ENCODE measurements around the gene SERPING1. TPM values are rescaled to one million over a fixed set of nuclear protein-coding genes. Genes with fewer than 3 reads are reported as not detected.

The SERPING1 gene
- polyA plus RNA-seq, 1 donor from 2014 or later: 0.22 TPM

DNA sequence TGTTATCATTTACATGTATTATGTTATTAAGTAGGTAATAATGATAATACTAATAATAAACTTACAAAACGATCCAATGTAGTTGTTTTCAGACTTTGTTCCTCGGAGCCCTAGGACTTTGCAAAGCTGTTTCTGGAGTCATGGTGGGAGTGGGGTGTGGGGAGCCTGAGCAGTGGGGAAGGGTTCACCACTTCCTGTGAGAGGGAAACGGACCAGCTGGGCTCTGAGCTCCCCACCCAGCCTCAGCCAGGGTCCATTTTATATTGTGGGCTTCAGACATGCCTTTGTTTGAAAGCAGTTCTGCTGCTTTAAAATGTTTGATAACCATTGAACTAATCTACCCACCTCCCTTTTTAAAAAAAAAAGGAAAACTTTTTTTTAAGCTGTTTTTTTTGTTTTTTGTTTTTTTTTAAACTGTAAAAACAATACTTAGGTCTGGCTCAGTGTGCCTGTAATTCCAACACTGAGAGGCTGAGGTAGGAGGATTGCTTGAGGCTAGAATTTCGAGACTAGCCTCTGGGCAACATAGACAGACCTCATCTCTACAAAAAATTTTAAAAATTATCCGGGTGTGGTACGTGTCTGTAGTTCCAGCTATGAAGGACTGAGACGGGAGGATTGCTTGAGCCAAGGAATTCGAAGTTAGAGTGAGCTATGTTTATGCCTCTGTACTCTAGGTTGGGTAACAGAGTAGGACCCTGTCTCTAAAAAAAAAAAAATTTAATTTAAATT, 7.0 kb downstream of the SERPING1 start:
- Histone ChIP-seq H3K9me2 (ENCODE audit: insufficient read depth, low read length) (no peaks in the 10 kb centered on the region), H2AFZ (ENCODE audit: low read depth, low read length) (no peak overlapping the region)
- TF ChIP-seq POLR2AphosphoS5 (IDR thresholded peaks at IDR 0.05) (no peak), EZH2 (IDR thresholded peaks at IDR 0.05; ENCODE audit: borderline replicate concordance, insufficient read depth, low read length, poor library complexity, severe bottlenecking) (no peak), SMC3 (conservative IDR thresholded peaks at IDR 0.05; ENCODE audit: poor library complexity) (no peak), RAD21 (conservative IDR thresholded peaks at IDR 0.05) (no peak), MXI1 (conservative IDR thresholded peaks at IDR 0.05; ENCODE audit: poor library complexity, severe bottlenecking) (no peak), EP300 (conservative IDR thresholded peaks at IDR 0.05; ENCODE audit: poor library complexity, severe bottlenecking) (no peak), TAF1 (IDR thresholded peaks at IDR 0.05; ENCODE audit: low read depth) (no peak)
- TF ChIP-seq, protein P1, sequence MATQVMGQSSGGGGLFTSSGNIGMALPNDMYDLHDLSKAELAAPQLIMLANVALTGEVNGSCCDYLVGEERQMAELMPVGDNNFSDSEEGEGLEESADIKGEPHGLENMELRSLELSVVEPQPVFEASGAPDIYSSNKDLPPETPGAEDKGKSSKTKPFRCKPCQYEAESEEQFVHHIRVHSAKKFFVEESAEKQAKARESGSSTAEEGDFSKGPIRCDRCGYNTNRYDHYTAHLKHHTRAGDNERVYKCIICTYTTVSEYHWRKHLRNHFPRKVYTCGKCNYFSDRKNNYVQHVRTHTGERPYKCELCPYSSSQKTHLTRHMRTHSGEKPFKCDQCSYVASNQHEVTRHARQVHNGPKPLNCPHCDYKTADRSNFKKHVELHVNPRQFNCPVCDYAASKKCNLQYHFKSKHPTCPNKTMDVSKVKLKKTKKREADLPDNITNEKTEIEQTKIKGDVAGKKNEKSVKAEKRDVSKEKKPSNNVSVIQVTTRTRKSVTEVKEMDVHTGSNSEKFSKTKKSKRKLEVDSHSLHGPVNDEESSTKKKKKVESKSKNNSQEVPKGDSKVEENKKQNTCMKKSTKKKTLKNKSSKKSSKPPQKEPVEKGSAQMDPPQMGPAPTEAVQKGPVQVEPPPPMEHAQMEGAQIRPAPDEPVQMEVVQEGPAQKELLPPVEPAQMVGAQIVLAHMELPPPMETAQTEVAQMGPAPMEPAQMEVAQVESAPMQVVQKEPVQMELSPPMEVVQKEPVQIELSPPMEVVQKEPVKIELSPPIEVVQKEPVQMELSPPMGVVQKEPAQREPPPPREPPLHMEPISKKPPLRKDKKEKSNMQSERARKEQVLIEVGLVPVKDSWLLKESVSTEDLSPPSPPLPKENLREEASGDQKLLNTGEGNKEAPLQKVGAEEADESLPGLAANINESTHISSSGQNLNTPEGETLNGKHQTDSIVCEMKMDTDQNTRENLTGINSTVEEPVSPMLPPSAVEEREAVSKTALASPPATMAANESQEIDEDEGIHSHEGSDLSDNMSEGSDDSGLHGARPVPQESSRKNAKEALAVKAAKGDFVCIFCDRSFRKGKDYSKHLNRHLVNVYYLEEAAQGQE (IDR thresholded peaks at IDR 0.05; ENCODE audit: borderline replicate concordance): no peak
- TF ChIP-seq, protein P2, sequence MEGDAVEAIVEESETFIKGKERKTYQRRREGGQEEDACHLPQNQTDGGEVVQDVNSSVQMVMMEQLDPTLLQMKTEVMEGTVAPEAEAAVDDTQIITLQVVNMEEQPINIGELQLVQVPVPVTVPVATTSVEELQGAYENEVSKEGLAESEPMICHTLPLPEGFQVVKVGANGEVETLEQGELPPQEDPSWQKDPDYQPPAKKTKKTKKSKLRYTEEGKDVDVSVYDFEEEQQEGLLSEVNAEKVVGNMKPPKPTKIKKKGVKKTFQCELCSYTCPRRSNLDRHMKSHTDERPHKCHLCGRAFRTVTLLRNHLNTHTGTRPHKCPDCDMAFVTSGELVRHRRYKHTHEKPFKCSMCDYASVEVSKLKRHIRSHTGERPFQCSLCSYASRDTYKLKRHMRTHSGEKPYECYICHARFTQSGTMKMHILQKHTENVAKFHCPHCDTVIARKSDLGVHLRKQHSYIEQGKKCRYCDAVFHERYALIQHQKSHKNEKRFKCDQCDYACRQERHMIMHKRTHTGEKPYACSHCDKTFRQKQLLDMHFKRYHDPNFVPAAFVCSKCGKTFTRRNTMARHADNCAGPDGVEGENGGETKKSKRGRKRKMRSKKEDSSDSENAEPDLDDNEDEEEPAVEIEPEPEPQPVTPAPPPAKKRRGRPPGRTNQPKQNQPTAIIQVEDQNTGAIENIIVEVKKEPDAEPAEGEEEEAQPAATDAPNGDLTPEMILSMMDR (IDR thresholded peaks at IDR 0.05; ENCODE audit: poor library complexity, severe bottlenecking): no peak

DNA sequence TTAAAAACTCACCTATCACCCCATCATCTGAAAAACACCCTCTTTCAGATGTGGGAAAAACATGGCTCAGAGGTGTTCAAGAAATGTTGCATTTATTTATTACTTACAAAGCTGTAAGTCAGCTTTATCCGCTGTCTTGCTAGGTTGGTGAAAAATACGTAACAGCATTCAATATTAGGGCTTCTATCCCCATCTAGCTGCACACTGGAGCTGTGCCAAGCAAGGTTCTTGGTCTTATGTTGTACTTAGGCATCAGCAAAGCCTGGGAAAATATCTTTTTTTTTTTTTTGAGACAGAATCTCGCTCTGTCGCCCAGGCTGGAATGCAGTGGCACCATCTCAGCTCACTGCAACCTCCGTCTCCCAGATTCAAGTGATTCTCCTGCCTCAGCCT, 7.5 kb downstream of the SERPING1 start:
- H3K4me3 ChIP-seq (ENCODE audit: low read length): no peak overlapping the region
- TF ChIP-seq EZH2 (IDR thresholded peaks at IDR 0.05; ENCODE audit: borderline replicate concordance, insufficient read depth, low read length, poor library complexity, severe bottlenecking): no peak
- TF ChIP-seq, protein P1 (IDR thresholded peaks at IDR 0.05; ENCODE audit: borderline replicate concordance): no peak
- TF ChIP-seq POLR2AphosphoS5 (IDR thresholded peaks at IDR 0.05): no peak
- no peak for TF ChIP-seq SMC3 (conservative IDR thresholded peaks at IDR 0.05; ENCODE audit: poor library complexity)
- no peak for TF ChIP-seq TAF1 (IDR thresholded peaks at IDR 0.05; ENCODE audit: low read depth)
- TF ChIP-seq RAD21 (conservative IDR thresholded peaks at IDR 0.05): no peak
- no peak for TF ChIP-seq EP300 (conservative IDR thresholded peaks at IDR 0.05; ENCODE audit: poor library complexity, severe bottlenecking)
- TF ChIP-seq, protein P2 (IDR thresholded peaks at IDR 0.05; ENCODE audit: poor library complexity, severe bottlenecking): no peak
- TF ChIP-seq MXI1 (conservative IDR thresholded peaks at IDR 0.05; ENCODE audit: poor library complexity, severe bottlenecking): no peak
- H4K20me1 ChIP-seq (ENCODE audit: insufficient read depth): no peaks in the 10 kb centered on the region
- no peaks in the 10 kb centered on the region for H3K9me3 ChIP-seq (ENCODE audit: low read length)
- no peak overlapping the region for H3K4me2 ChIP-seq (ENCODE audit: low read length)
- H3K36me3 ChIP-seq (ENCODE audit: insufficient read depth, low read length): no peaks in the 10 kb centered on the region
- H2AFZ ChIP-seq (ENCODE audit: low read depth, low read length): no peak overlapping the region
- H3K27ac ChIP-seq (ENCODE audit: low read length): no peak overlapping the region
- H3K27me3 ChIP-seq (ENCODE audit: insufficient read depth, low read depth, low read length): no peaks in the 10 kb centered on the region
- no peaks in the 10 kb centered on the region for H3K79me2 ChIP-seq (replicated peaks; ENCODE audit: insufficient read depth, low read length)
- H3K9ac ChIP-seq (ENCODE audit: low read length): no peak overlapping the region
- no peaks in the 10 kb centered on the region for H3F3A ChIP-seq (ENCODE audit: insufficient read depth, low read length, poor library complexity, severe bottlenecking)
- no peaks in the 10 kb centered on the region for H3K9me2 ChIP-seq (ENCODE audit: insufficient read depth, low read length)

More for the DNA sequence above, 7.0 kb downstream of the SERPING1 start:
- Histone ChIP-seq H3K9me3 (ENCODE audit: low read length) (no peaks in the 10 kb centered on the region), H3F3A (ENCODE audit: insufficient read depth, low read length, poor library complexity, severe bottlenecking) (no peaks in the 10 kb centered on the region), H3K4me2 (ENCODE audit: low read length) (no peak overlapping the region), H4K20me1 (ENCODE audit: insufficient read depth) (no peaks in the 10 kb centered on the region), H3K79me2 (replicated peaks; ENCODE audit: insufficient read depth, low read length) (no peaks in the 10 kb centered on the region), H3K27ac (ENCODE audit: low read length) (no peak overlapping the region), H3K4me3 (ENCODE audit: low read length) (no peak overlapping the region), H3K27me3 (ENCODE audit: insufficient read depth, low read depth, low read length) (no peaks in the 10 kb centered on the region), H3K36me3 (ENCODE audit: insufficient read depth, low read length) (no peaks in the 10 kb centered on the region), H3K9ac (ENCODE audit: low read length) (no peak overlapping the region)
